Measurements from ENCODE around the gene NEK7. TPM values are rescaled to one million over a fixed set of nuclear protein-coding genes. Genes with fewer than 3 reads are reported as not detected.
A peak's percentile ranks its signal among the peaks of the same experiment; 100 is the strongest.

Gene NEK7
- total RNA-seq, 1 donor: 187 TPM

DNA sequence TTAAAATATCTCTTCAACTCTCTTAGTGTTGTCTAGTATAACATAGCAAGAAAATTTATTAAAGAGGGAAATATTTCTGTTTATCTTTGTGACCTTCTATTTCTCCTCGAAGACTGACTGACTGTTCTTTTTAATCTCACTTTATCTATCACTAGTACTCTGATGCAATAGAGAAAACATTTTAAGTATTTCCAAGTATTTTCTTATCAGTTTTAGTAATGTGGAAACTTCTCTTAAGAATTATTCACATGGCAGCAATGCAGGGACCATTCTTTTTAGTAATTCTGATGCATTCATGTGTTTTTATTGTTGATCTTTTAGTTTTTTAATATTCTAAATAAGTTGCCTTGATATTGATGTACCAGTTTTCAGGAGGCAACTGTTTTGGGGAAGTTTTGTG, 115.7 kb downstream of the NEK7 start:
- TF ChIP-seq, protein P1, sequence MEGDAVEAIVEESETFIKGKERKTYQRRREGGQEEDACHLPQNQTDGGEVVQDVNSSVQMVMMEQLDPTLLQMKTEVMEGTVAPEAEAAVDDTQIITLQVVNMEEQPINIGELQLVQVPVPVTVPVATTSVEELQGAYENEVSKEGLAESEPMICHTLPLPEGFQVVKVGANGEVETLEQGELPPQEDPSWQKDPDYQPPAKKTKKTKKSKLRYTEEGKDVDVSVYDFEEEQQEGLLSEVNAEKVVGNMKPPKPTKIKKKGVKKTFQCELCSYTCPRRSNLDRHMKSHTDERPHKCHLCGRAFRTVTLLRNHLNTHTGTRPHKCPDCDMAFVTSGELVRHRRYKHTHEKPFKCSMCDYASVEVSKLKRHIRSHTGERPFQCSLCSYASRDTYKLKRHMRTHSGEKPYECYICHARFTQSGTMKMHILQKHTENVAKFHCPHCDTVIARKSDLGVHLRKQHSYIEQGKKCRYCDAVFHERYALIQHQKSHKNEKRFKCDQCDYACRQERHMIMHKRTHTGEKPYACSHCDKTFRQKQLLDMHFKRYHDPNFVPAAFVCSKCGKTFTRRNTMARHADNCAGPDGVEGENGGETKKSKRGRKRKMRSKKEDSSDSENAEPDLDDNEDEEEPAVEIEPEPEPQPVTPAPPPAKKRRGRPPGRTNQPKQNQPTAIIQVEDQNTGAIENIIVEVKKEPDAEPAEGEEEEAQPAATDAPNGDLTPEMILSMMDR (IDR thresholded peaks at IDR 0.05; ENCODE audit: insufficient read depth, low read length): no peak
- no peak overlapping the region for H3K4me3 ChIP-seq (ENCODE audit: low read depth, low read length)
- peak; percentile 81 for DNase-seq (ENCODE audit: low read depth)

DNA sequence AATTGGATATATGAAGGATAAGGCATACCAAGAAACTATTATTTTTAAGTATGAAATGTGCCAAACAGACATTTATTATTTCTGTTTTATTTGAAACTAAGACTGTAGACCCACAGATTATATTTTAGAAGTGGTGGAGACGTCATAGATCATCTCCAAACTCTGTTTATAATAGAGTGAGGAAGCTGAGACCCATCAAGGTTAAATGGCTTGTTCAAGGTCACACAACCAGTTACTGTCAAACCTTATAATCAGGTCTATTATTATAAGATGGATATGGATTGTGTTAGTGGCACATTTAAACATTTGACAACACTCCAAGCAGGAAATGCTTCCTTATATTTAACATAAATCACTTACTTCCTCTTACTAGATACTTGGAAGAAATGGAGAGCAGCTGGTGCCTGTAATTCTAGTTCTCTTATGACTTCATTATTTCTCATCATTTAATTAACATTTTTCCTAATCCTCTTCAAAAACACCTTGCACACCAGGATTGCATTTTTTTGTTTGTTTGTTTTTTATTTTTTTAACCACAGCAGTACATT, 117.0 kb downstream of the NEK7 start:
- H3K4me3 ChIP-seq (ENCODE audit: low read depth, low read length): no peak overlapping the region
- DNase-seq (ENCODE audit: low read depth): no peak
- TF ChIP-seq, protein P1 (IDR thresholded peaks at IDR 0.05; ENCODE audit: insufficient read depth, low read length): no peak

DNA sequence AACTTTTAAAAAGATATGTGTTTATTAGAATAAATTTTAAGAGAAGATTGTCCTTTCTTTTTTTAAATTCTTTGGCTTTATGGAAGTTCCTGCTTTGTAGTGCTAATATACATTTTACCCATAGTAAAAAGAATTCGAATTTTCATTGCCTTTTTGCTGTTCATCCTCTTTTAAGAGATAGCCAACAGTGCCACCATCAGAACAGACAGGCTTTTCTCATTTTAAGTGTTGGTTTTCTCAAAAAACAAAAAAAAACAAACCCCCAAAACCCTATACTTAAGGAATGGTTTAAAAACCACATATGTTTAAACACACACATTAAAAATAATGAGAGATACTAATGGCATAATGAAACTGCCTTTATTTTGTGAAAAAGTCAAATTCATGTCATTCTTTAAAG, 118.8 kb downstream of the NEK7 start:
- no peak overlapping the region for H3K4me3 ChIP-seq (ENCODE audit: low read depth, low read length)
- no peak for DNase-seq (ENCODE audit: low read depth)
- TF ChIP-seq, protein P1 (IDR thresholded peaks at IDR 0.05; ENCODE audit: insufficient read depth, low read length): no peak

DNA sequence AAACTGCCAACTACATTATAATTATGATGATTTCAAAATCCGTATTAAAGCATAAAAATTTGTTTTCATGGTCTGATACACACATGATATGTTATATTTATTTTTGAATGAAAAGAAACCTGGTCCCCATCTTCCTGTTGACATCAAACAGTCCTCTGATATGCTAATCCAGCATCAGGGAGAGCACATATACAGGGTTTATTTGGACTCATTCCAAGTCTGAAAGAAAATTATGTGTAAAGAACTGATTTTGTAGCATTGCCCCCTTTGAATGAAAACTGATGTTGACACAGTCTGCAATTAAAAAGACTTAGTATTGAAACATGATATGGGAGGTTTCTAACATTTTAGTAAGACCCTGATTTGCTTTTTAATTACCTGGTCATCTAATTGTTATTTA, 119.4 kb downstream of the NEK7 start:
- TF ChIP-seq, protein P1 (IDR thresholded peaks at IDR 0.05; ENCODE audit: insufficient read depth, low read length): no peak
- DNase-seq (ENCODE audit: low read depth): no peak
- no peak overlapping the region for H3K4me3 ChIP-seq (ENCODE audit: low read depth, low read length)

DNA sequence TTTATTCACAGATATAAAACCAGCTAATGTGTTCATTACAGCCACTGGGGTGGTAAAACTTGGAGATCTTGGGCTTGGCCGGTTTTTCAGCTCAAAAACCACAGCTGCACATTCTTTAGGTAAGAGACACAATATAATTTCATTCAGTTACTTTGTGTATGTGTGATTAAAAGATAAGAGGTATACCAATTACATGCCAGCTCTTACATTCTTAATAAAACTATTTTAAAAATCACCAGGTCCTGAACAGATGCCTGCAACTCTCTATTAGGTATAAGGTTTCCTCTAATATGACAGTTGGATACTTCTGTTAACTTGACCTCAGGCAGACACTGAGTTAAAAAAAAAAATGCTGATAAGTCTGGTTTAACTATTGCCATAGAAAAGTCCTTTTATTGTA, 122.1 kb downstream of the NEK7 start:
- H3K4me3 ChIP-seq (ENCODE audit: low read depth, low read length): no peak overlapping the region
- peak; percentile 27 for DNase-seq (ENCODE audit: low read depth)
- TF ChIP-seq, protein P1 (IDR thresholded peaks at IDR 0.05; ENCODE audit: insufficient read depth, low read length): no peak

DNA sequence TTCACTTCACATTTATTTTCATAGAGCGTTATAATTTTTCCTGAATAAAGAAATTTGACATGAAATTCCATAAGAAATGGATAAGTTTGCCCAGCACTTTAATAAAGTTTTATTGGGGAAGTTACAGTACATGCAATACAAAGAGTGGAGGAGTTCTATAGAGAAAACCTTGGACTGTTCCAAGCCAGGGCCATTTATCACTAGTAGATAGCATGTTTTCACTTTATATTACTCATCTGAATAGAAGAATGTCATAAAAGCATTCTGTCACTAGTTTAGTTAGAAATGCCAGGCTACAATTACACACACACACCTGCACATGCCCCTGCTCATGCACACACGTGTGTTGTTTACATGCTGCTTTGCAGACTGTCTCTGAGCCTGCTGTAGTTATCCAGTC, 123.3 kb downstream of the NEK7 start:
- TF ChIP-seq, protein P1 (IDR thresholded peaks at IDR 0.05; ENCODE audit: insufficient read depth, low read length): no peak
- H3K4me3 ChIP-seq (ENCODE audit: low read depth, low read length): no peak overlapping the region
- DNase-seq (ENCODE audit: low read depth): no peak

DNA sequence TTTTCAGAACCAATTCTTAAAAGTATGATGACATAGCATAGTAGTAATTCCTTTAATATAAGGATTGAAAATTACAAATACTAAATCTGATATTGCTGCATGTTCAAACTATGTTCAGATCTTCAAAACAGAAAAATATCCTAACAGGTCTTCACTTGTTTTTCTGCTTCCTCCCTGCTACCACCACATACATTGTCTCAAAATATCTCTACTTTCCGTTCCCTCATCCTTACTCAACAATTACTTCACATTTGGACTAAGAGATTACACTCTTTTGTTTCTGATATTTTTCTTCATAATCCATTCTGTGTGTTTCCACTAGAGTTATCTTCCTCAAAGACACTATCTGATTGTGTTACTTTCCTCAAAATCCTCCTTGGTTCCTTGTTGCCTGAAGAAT, 125.1 kb downstream of the NEK7 start:
- no peak for DNase-seq (ENCODE audit: low read depth)
- no peak overlapping the region for H3K4me3 ChIP-seq (ENCODE audit: low read depth, low read length)
- TF ChIP-seq, protein P1 (IDR thresholded peaks at IDR 0.05; ENCODE audit: insufficient read depth, low read length): no peak

Measured in fibroblast of the aortic adventitia (primary cell).